Subcutaneous adipose tissue (tissue), 4 donors: ENCODE data around the gene TPP1. TPM values are rescaled to one million over a fixed set of nuclear protein-coding genes. Genes with fewer than 3 reads are reported as not detected.

Source experiments
- total RNA-seq, 4 donors: library from RNA; depleted of rRNA; stranded (reverse); fragments of >200 nt; gene quantifications; one replicate each; pipeline ENCODE4 v1.1.0, GENCODE V29; 2016
- TF ChIP-seq, protein P1 (sequence below): fragments of 450-650 bp; IDR thresholded peaks from one replicate; pipeline ENCODE4 v1.5.1; 2016; ENCODE audit warnings: low read depth, mild to moderate bottlenecking, control low read depth, antibody characterized with exemption, moderate library complexity

TPP1 gene
- total RNA-seq, 4 donors from 2014 or later = 44.8 to 178 (median 93.7) TPM

DNA sequence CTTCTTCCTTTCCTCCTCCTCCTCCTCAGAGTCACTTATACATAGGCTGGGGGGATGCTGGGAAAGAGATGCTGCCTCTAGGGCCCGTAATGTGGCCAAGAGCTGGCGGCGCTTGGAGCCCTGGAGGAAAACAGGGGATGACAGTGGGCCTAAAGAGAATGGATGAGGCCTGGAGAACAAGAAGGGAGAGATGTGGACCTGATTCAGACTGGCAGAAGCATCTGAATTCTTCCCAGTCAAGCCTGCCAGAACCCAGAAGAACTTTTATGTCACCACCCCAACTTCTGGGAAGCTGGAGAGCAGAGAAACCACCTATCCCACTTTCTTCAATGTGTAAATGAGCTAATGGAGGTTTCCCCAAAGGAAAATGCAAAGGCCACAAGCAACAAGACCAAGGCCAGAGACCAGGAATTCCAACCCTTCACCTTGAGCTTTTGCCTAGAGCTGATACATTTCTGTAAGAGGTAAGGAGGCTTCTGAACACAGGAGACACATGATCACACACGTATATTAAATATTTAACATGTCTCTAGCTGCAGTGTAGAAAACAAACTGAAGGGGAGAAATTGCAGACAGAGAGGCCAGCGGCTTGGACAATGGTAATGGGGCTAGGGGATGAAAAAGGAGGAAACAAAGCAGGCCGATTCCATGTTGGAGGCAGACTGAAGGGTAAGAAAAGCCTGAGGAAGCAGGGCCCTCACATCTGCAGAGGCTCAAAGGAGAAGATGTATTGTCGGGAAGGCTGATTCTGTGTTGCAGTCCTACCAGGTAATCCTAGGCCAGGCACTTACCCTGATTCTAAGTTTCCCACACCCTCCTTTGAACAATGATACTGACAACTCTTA is 16.9 kb downstream of the TPP1 start:
- TF ChIP-seq, protein P1, sequence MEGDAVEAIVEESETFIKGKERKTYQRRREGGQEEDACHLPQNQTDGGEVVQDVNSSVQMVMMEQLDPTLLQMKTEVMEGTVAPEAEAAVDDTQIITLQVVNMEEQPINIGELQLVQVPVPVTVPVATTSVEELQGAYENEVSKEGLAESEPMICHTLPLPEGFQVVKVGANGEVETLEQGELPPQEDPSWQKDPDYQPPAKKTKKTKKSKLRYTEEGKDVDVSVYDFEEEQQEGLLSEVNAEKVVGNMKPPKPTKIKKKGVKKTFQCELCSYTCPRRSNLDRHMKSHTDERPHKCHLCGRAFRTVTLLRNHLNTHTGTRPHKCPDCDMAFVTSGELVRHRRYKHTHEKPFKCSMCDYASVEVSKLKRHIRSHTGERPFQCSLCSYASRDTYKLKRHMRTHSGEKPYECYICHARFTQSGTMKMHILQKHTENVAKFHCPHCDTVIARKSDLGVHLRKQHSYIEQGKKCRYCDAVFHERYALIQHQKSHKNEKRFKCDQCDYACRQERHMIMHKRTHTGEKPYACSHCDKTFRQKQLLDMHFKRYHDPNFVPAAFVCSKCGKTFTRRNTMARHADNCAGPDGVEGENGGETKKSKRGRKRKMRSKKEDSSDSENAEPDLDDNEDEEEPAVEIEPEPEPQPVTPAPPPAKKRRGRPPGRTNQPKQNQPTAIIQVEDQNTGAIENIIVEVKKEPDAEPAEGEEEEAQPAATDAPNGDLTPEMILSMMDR = no peak

DNA sequence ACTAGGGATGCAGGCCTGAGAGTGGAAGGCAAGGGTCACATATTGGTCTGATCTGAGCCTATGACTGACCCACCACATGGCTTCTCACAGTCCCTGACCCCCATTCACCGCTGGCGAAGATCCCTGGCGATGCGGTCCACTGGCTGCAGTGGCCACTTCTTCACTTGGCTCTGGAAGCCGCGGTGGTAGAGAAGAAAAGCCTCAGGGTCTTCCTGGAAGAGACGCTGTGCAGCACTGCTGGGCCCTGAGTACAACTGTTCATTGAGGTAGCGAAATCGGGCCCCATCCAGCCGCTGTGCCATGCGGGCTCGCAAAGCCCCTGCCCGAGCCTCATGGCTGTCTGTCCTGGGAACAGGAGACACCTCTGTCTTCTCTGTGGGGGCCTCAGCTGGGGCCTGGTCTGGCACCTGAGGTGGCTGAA is 18.2 kb downstream of the TPP1 start:
- TF ChIP-seq, protein P1 = no peak

DNA sequence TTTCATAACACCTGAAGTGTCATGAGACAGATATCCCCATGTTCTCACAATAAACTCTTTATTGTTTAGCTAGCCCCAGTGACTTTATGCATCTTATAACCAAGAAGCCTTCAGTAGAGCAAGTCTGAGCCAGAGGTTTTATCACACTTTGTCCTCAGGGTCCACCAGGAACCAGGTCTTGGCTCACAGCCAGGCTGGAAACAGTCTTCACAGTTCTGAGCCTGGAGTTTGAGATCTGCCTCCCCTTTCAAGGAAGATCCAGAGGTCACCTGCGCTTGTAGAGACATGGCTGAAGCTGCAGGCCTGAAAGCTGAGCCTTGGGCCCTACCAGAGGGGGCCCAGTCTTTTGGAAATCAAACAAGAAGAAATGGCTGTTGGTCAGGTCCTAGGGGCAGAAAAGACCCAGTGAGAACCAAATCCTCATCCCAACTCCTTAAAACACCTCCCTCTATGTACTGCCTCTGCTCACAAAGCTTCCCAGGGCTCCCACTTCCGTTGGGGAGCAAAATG is 19.3 kb downstream of the TPP1 start:
- TF ChIP-seq, protein P1 = no peak

DNA sequence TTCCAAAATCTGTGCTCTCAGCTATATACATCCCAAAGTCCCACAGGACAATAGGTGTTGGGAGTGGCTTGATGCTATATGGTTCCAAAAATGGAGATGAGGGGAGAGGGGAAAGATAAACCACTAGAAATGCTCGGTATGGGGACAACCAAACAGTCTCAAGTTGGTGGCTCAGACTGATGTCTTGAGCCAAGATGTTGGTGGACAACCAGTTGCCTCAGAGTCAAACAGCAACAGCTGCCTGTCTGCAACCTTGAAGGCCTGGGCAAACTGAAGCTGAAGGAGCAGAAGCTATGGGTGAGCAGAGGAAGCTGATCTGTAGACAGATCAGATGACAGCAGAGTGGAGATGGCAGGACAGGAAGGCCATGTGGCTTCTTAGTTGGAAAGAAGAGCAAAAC is 19.8 kb downstream of the TPP1 start:
- TF ChIP-seq, protein P1 = no peak

DNA sequence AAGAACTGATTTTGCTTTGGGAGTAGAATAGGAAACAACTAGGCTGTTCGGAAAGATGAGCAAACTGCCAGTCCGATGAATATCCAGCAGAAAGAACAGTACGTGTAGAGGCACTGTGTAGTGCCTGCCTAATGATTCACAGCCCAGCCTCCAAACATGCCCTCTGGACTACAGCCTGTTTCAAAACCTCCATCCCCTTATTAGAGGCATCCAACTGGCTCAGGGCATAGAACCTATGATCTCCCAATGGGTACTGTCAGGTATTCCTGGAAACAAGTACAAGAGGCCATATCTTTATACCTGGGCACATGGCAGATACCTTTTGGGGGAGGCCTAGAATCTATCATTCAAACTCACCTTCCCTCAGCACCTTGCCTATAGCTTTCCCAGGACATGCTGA is 20.7 kb downstream of the TPP1 start:
- TF ChIP-seq, protein P1 = no peak

DNA sequence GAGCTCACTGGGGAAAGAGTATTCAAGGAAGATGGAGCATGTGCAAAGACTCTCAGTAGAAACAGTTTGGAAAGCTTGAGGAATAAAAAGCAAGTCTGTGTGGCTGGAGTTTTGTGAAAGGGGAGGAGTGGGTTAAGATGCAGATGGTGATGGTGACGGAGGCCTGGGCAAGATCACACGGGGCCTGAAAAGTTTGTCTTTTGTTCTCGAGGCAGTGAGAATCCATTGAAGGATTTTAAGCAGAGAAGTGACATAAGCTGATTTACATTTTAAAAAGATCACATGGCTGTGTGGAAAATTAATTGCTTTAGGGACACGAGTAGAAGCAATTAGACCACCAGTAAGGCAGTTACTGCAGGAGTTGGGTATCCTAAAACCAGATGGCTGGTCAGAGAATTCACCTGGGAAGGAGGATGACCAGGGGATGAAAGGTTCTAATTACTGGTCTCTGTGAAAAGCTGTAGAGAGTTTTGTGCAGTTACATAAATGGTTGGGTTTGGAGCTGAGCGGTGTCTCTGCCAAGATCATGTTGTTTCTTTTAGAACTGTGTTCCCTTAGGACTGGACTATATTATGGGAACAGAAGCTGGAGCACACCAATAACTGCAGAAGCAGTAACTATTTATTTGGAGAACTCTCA is 22.9 kb downstream of the TPP1 start:
- TF ChIP-seq, protein P1 = no peak

DNA sequence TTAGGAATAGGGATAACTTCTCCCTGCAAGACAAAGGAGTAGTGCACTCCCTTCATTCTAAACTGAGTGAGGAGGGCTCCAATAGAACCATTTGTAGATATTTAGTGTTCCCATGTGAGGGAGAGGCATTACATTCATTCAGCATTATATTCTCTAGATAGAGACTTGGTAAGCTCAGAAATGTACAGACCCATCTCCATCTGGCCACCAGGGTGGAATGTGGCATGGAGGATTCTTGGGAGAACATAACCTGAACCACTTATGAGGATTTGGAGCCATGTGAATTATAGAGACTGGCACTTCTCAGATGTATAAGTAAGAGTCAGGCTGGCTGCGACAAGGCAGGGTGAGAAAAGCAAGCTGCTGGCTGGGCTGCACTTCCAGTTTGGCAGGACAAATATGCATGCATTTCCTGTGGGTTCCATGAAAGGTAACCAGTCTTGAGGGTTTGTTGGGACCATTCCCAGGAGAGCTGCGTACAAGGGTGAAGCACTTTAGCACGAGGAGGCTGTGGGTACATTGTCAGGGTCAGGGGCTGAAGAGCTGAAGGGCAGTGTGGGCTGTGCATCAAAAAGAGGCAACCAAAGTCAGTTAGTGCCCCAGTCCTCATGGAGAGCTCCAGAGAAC is 25.0 kb downstream of the TPP1 start:
- TF ChIP-seq, protein P1 = no peak
